Hematopoietic multipotent progenitor cell treated with erythropoietin and hydrocortisone succinate and interleukin-3 and kit ligand, for 17 days (in vitro differentiated cells): ENCODE results near the gene ATP10A.

Experiments used
- DNase-seq: peaks from one replicate; pipeline ENCODE4 v3.0.0-alpha.2; 2015; ENCODE audit warnings: low spot score

Gene ATP10A

DNA sequence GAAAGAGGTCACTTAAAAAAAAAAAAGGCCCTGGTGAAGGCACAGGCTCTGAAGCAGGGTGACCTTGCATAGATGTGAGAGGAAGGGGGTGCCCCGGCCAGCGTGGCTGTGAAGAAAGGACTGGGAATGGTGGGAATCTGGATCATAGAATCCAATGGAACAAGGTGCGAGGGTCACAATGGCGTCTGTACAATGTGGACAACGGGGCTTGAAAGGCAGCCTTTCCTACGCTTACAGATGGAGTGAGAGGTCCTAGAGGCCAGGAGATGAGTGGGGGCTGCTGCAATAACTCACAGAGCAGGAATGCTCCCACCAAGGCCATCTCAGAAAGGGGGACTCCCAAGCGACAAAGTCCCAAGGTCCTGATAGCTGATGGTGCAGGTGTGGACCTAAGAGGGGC lies 162.2 kb downstream of the ATP10A start:
- no peak for DNase-seq

DNA sequence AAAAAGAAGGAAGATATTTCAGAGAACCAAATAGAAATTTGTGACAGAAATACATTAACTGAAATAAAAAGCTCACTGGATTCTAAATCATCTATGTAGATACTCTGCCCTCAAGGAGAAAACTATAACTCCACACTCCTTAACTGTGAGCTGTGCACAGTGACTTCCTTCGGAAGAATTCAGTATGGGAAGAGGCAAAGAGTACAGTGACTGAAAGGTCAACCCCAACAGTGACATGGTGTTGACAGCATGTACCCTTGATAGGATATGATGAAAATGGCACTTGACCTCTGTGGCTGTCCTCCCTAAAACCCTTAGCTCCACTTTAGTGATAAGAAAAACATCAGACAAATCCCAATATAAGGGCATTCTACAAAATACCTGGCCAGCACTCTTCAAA lies 165.5 kb downstream of the ATP10A start:
- no peak for DNase-seq

GRCh38 chr15:25695875-25696760 lies 167.0 kb downstream of the ATP10A start:
- no peak for DNase-seq

GRCh38 chr15:25694823-25695312 lies 168.3 kb downstream of the ATP10A start:
- DNase-seq, result no peak

DNA sequence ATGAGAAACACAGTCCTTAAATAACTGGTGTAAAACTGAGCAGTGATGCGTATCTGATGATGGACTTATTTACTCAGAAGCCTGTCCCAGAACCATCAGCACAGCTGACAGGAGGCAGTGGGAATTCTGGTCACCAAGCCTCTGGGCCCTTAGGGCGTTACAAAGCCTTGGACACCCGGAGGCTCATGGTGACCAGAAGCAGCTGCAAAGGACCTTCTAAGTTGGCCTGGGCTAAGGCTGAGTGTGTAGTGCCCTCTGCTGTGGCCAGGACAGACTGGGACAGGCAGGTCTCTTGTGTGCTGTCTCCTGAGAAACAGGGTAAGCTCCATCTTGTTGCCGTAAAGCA lies 168.9 kb downstream of the ATP10A start:
- DNase-seq, result no peak

GRCh38 chr15:25693321-25694238 lies 169.5 kb downstream of the ATP10A start:
- DNase-seq, result no peak

GRCh38 chr15:25691544-25692430 lies 171.3 kb downstream of the ATP10A start:
- no peak for DNase-seq

GRCh38 chr15:25690673-25691543 lies 172.2 kb downstream of the ATP10A start:
- no peak for DNase-seq

DNA sequence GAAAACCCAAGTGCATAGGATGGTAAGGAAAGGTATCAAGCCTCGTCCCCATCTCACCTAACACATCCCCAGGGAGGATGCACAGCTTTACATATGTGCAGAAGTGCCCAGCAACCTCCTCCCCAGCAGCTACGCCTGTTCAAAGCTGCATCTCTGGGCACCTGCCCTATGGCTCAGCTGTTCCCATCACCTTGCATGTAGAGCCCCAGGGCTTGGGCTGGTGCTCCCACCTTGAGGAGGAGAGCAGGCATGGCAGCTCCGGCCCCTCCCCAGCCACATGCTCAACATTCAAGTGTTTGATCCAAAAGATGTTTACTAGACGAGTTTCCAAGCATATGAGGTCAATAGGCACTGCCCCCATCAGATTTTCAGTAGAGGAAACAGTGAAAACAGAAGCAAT lies 173.5 kb downstream of the ATP10A start:
- no peak for DNase-seq

GRCh38 chr15:25688166-25688565 lies 175.0 kb downstream of the ATP10A start:
- DNase-seq, result no peak

DNA sequence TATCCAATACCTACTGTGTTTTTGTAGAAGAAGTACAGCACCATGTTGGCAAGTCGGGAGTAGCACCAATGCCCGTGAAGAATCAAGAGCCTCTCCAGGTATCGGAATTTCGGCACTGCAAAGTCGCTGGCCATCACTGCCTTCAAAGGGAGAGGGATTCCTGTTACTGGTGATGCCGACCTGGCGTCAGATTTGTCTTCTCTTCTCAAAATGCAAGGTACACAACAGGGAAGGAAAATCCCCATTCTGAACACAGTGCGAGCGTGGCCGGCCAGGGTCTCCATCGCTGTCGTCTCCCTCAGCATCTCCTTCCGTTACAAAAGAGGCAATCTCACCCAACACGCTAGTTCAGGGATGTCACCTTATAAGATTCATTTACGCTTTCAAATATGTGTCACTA lies 175.4 kb downstream of the ATP10A start:
- no peak for DNase-seq

DNA sequence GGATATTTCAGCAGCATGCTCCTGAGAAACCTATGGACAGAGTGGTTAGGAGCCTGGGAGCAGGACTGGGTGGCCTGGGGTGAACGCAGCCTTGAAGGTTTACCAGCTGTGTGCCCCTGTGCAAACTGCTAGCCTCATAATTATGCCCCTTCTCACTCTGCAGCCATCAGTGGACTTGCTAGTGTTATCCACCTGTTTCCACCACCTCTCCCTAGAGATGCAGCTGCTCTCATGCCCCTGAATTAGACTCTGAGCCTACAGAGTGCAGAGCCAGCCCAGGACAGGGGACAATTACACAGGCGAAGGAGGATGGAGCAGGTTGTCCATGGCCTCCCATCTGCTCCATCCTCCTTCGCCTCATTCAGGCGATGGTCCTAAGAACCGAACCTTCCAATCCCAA lies 175.9 kb downstream of the ATP10A start:
- no peak for DNase-seq

GRCh38 chr15:25686780-25687179 lies 176.3 kb downstream of the ATP10A start:
- DNase-seq, result no peak

DNA sequence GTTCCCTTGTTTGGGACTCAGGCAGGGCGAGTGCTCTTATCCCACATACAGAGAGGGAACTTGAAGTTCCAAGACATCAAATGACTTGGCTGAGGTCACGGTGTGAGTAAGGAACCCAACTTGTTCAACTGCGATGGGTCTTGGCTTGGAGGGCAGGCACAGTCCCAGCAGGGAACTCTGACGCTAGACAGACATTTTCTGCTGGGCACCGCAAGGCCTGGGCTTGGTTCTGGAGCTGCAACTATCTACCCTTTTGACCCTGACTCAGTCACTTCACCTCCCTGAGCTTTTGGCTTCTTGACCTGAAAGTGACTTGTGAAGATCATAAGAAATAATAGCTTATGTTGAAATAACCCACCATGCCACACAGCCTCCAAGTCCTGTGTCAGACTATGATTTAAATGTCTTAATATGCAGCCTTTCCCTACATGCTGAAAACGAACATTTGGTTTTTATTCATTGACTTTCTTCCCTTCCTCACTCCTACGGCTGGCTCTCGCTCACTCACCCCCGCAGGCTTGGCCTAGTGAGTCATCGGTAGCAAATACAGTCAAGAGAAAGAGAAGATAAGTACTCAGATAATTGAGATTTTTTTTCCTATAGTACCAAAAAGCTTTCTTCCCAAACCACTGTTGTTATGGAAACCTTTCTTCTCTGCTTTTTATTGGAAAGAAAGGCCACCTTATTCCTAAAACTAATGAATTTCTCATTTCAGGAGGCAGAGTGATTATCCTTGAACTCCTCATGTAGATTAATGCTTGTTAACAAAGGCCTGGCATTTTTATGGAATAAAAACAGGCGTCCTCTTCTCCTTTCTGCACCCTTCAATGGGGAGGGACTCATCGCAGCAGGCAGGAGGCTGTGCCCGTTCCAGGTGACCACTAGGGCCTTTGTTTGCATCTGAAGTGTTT lies 178.4 kb downstream of the ATP10A start:
- DNase-seq, result no peak

- no peak for DNase-seq
These were observed 179.2 kb downstream of the ATP10A start for GRCh38 chr15:25683911-25684310.

GRCh38 chr15:25683415-25683814 lies 179.7 kb downstream of the ATP10A start:
- DNase-seq, result no peak

DNA sequence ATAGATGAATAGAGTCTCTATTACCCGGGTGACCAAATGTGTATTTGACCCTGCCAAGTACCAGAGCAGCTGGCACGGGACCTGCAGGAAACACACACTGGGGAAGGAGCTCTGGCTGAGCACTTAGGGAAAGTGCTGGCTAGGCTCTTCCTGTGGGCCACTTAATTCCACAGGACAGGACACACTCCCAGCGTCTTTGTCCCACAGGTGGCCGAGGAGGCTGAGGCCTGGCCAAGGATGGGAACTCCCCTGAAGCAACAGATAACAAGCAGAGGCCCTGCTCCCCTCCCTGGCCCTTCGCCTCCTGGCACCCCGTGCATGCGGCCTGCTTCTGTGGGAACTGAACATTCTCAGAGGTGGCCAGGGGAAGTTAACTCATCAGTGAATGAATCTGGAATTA lies 180.8 kb downstream of the ATP10A start:
- no peak for DNase-seq

DNA sequence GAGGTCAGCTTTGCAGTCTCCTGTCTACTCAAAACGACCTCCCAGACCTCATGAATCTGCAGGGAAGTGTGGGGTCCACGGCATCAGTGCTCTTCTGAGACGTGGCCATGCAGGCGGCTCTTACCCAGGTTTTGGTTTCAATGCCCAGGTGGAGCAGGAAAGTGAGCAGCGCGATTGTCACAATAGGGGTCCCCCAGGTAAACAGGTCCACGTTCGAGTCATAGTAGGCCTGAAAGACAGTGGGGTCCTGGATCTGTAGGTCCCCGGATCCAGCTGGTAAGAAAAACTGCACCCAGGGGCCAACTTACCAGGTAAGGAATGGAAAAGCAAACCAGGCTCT lies 182.5 kb downstream of the ATP10A start:
- DNase-seq, result no peak

DNA sequence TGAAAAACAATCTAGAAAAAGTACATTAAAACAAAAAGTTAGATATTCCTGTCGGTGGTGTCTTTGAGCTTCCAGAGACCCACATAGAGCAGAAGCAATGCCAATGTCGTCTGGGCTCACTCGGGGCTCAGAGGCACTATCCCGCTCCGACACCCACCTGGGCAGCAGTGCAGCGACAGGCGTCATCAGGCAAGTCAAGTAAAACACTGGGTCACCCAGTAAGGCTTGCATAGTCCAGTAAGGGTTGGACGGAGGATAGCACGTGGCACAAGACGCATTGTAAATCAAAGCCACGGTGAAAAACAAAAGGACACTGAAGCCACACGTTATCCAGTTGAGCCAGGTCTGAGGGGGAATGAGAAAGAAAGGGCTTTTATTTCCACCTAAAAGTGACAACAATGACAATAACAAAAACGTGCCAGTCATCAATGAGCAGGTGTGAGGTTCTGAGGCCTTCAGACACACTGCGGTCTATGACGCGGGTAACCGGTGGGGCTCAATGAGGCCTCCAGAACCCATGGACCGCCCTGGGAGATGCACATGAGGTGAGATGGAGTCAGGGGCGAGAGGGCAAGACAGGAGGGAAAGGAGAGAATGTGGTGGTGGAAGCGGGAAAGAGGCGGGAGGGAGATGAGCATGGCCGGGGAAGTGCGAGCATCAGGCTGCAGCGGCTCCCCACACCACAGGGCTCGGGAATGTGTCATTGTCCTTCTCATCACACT lies 183.0 kb downstream of the ATP10A start:
- no peak for DNase-seq
